ENCODE measurements around the gene SYTL2. TPM values are rescaled to one million over a fixed set of nuclear protein-coding genes. Genes with fewer than 3 reads are reported as not detected.
"Not testable (repeated sequence)": the region's sequence is repeated elsewhere in the genome, so short reads cannot be mapped to it uniquely, and the experiment has no call there.

Gene SYTL2
- polyA plus RNA-seq, 1 donor from 2014 or later: 2.3 TPM

GRCh38 chr11:85656777-85657176, 154.2 kb downstream of the SYTL2 start:
- H3K9ac ChIP-seq (ENCODE audit: low read length): no peak overlapping the region

GRCh38 chr11:85654343-85654742, 156.6 kb downstream of the SYTL2 start:
- H2AFZ ChIP-seq (ENCODE audit: low read depth, low read length); H3K9me3 ChIP-seq (ENCODE audit: low read length); H3K4me3 ChIP-seq (ENCODE audit: low read length); H4K20me1 ChIP-seq (ENCODE audit: insufficient read depth); H3K27me3 ChIP-seq (ENCODE audit: insufficient read depth, low read depth, low read length); H3K9me2 ChIP-seq (ENCODE audit: insufficient read depth, low read length); H3K9ac ChIP-seq (ENCODE audit: low read length); H3K4me2 ChIP-seq (ENCODE audit: low read length); H3F3A ChIP-seq (ENCODE audit: insufficient read depth, low read length, poor library complexity, severe bottlenecking); H3K27ac ChIP-seq (ENCODE audit: low read length): not testable (repeated sequence)
- Histone ChIP-seq H3K36me3 (ENCODE audit: insufficient read depth, low read length) (peaks cover 22% of the 10 kb centered on the region), H3K79me2 (replicated peaks; ENCODE audit: insufficient read depth, low read length) (peaks cover 20% of the 10 kb centered on the region)

More at GRCh38 chr11:85656777-85657176, 154.2 kb downstream of the SYTL2 start:
- H3F3A ChIP-seq (ENCODE audit: insufficient read depth, low read length, poor library complexity, severe bottlenecking): no peaks in the 10 kb centered on the region
- no peak overlapping the region for H3K4me2 ChIP-seq (ENCODE audit: low read length)
- no peaks in the 10 kb centered on the region for H3K9me3 ChIP-seq (ENCODE audit: low read length)
- no peak overlapping the region for H3K4me3 ChIP-seq (ENCODE audit: low read length)
- no peaks in the 10 kb centered on the region for H3K27me3 ChIP-seq (ENCODE audit: insufficient read depth, low read depth, low read length)
- H3K9me2 ChIP-seq (ENCODE audit: insufficient read depth, low read length): no peaks in the 10 kb centered on the region
- peaks cover 30% of the 10 kb centered on the region for H3K36me3 ChIP-seq (ENCODE audit: insufficient read depth, low read length)
- TF ChIP-seq REST (IDR thresholded peaks at IDR 0.05; ENCODE audit: borderline replicate concordance): no peak
- no peak for TF ChIP-seq EP300 (conservative IDR thresholded peaks at IDR 0.05; ENCODE audit: poor library complexity, severe bottlenecking)
- TF ChIP-seq EZH2 (IDR thresholded peaks at IDR 0.05; ENCODE audit: borderline replicate concordance, insufficient read depth, low read length, poor library complexity, severe bottlenecking): no peak
- TF ChIP-seq MXI1 (conservative IDR thresholded peaks at IDR 0.05; ENCODE audit: poor library complexity, severe bottlenecking): no peak
- TF ChIP-seq TAF1 (IDR thresholded peaks at IDR 0.05; ENCODE audit: low read depth): no peak
- no peak for TF ChIP-seq CTCF (IDR thresholded peaks at IDR 0.05; ENCODE audit: poor library complexity, severe bottlenecking)
- H2AFZ ChIP-seq (ENCODE audit: low read depth, low read length): no peak overlapping the region
- H3K27ac ChIP-seq (ENCODE audit: low read length): no peak overlapping the region
- H3K79me2 ChIP-seq (replicated peaks; ENCODE audit: insufficient read depth, low read length): peaks cover 44% of the 10 kb centered on the region
- H4K20me1 ChIP-seq (ENCODE audit: insufficient read depth): peaks cover 3% of the 10 kb centered on the region

GRCh38 chr11:85652786-85653447, 158.0 kb downstream of the SYTL2 start:
- H3K4me3 ChIP-seq (ENCODE audit: low read length): no peak overlapping the region
- H3F3A ChIP-seq (ENCODE audit: insufficient read depth, low read length, poor library complexity, severe bottlenecking): no peaks in the 10 kb centered on the region
- no peaks in the 10 kb centered on the region for H3K9me2 ChIP-seq (ENCODE audit: insufficient read depth, low read length)
- H3K9ac ChIP-seq (ENCODE audit: low read length): no peak overlapping the region
- H3K27ac ChIP-seq (ENCODE audit: low read length): no peak overlapping the region
- H3K36me3 ChIP-seq (ENCODE audit: insufficient read depth, low read length): peaks cover 14% of the 10 kb centered on the region
- H3K4me2 ChIP-seq (ENCODE audit: low read length): no peak overlapping the region
- TF ChIP-seq MXI1 (conservative IDR thresholded peaks at IDR 0.05; ENCODE audit: poor library complexity, severe bottlenecking) (no peak), REST (IDR thresholded peaks at IDR 0.05; ENCODE audit: borderline replicate concordance) (no peak)
- peaks cover 14% of the 10 kb centered on the region for H3K79me2 ChIP-seq (replicated peaks; ENCODE audit: insufficient read depth, low read length)
- no peak overlapping the region for H2AFZ ChIP-seq (ENCODE audit: low read depth, low read length)
- no peaks in the 10 kb centered on the region for H3K27me3 ChIP-seq (ENCODE audit: insufficient read depth, low read depth, low read length)
- no peaks in the 10 kb centered on the region for H3K9me3 ChIP-seq (ENCODE audit: low read length)
- H4K20me1 ChIP-seq (ENCODE audit: insufficient read depth): no peaks in the 10 kb centered on the region

Data from neural cell (in vitro differentiated cells).